CD14-positive monocyte (primary cell): ENCODE results near the gene LZTS2. TPM values are rescaled to one million over a fixed set of nuclear protein-coding genes. Genes with fewer than 3 reads are reported as not detected.

Experiments
- DNase-seq, 3 donors: peaks; one replicate each; pipeline ENCODE4 v3.0.0-alpha.2; 2011 to 2022
- H2AFZ ChIP-seq: 2 replicates; pipeline ENCODE4 v1.6.0; 2012; ENCODE audit warnings: mild to moderate bottlenecking, low read depth, low read length, inconsistent platforms; ENCODE audit not compliant: insufficient read depth, poor library complexity, severe bottlenecking
- H3K27ac ChIP-seq, 2 donors: 1 replicate in 1 of 2; 2 replicates in 1 of 2; pipeline ENCODE4 v1.5.1; 2012 to 2013; ENCODE audit warnings: low read length in 2 of 2, control low read depth in 1 of 2, inconsistent platforms in 1 of 2, low read depth in 1 of 2, mild to moderate bottlenecking in 1 of 2
- H3K27me3 ChIP-seq, 2 donors: one replicate each; pipeline versions ENCODE4 v1.6.0 to v1.6.1; 2011 to 2013; ENCODE audit warnings: low read length in 2 of 2; ENCODE audit not compliant: control insufficient read depth in 2 of 2, insufficient read depth in 2 of 2
- H3K36me3 ChIP-seq, 2 donors: replicated peaks in 1 of 2; 1 replicate in 1 of 2; 2 replicates in 1 of 2; pipeline versions ENCODE4 v1.5.1 to v1.6.1; 2012 to 2013; ENCODE audit warnings: low read length in 2 of 2, control low read depth in 1 of 2, inconsistent platforms in 1 of 2, mild to moderate bottlenecking in 1 of 2; ENCODE audit not compliant: insufficient read depth in 2 of 2, control insufficient read depth in 1 of 2
- H3K4me1 ChIP-seq, 2 donors: 1 replicate in 1 of 2; 2 replicates in 1 of 2; pipeline versions ENCODE4 v1.5.1 to v1.6.1; 2012 to 2013; ENCODE audit warnings: low read length in 2 of 2, control low read depth in 1 of 2, inconsistent platforms in 1 of 2, mild to moderate bottlenecking in 1 of 2, moderate library complexity in 1 of 2; ENCODE audit not compliant: insufficient read depth in 2 of 2, control insufficient read depth in 1 of 2
- H3K4me2 ChIP-seq: replicated peaks from 2 replicates; pipeline ENCODE3; 2012; ENCODE audit warnings: low read length, moderate library complexity, mild to moderate bottlenecking; ENCODE audit not compliant: poor library complexity, severe bottlenecking; ENCODE audit errors: extremely low read depth
- H3K4me3 ChIP-seq, 3 experiments: fragments of 200-600 bp in 1 of 3; sonication (generic) in 1 of 3; replicated peaks in 1 of 3; 1 replicate in 2 of 3; 2 replicates in 1 of 3; pipeline ENCODE4 v1.5.1; 2011 to 2013; ENCODE audit warnings: low read length in 3 of 3, mild to moderate bottlenecking in 3 of 3, control low read depth in 2 of 3, low read depth in 2 of 3, inconsistent platforms in 1 of 3, moderate library complexity in 1 of 3
- H3K79me2 ChIP-seq: 2 replicates; pipeline ENCODE4 v1.6.0; 2012; ENCODE audit warnings: mild to moderate bottlenecking, control low read depth, inconsistent platforms, low read length, moderate library complexity; ENCODE audit not compliant: insufficient read depth
- H3K9ac ChIP-seq: 2 replicates; pipeline ENCODE4 v1.6.0; 2017; ENCODE audit warnings: low read length, mild to moderate bottlenecking; ENCODE audit not compliant: insufficient read depth, poor library complexity, severe bottlenecking
- H3K9me3 ChIP-seq, 2 donors: replicated peaks in 1 of 2; 1 replicate in 1 of 2; 2 replicates in 1 of 2; pipeline versions ENCODE4 v1.5.1 to v1.6.1; 2012 to 2013; ENCODE audit warnings: low read length in 2 of 2, control low read depth in 1 of 2; ENCODE audit not compliant: control insufficient read depth in 1 of 2, insufficient read depth in 1 of 2
- H4K20me1 ChIP-seq: 2 replicates; pipeline ENCODE4 v1.6.0; 2012; ENCODE audit warnings: mild to moderate bottlenecking, low read length, control low read depth, moderate library complexity; ENCODE audit not compliant: insufficient read depth
- H3K27ac Mint-ChIP-seq, 7 donors: one replicate each; pipeline ENCODE4 v1.8.0; 2020; ENCODE audit warnings: mild to moderate bottlenecking in 7 of 7, mixed read lengths in 7 of 7, moderate library complexity in 6 of 7, inconsistent platforms in 2 of 7
- H3K27me3 Mint-ChIP-seq, 3 donors: one replicate each; pipeline ENCODE4 v1.8.0; 2021 to 2022; ENCODE audit warnings: low read depth in 3 of 3, mild to moderate bottlenecking in 3 of 3, mixed read lengths in 3 of 3, moderate library complexity in 3 of 3, inconsistent platforms in 1 of 3
- H3K36me3 Mint-ChIP-seq, 2 donors: one replicate each; pipeline ENCODE4 v1.8.0; 2020; ENCODE audit warnings: mixed read lengths in 2 of 2, inconsistent platforms in 1 of 2, mild to moderate bottlenecking in 1 of 2
- H3K4me1 Mint-ChIP-seq: one replicate; pipeline ENCODE4 v1.8.0; 2020; ENCODE audit warnings: mild to moderate bottlenecking, mixed read lengths
- H3K4me3 Mint-ChIP-seq, 2 donors: one replicate each; pipeline ENCODE4 v1.8.0; 2020; ENCODE audit warnings: mild to moderate bottlenecking in 2 of 2, mixed read lengths in 2 of 2, moderate library complexity in 1 of 2
- H3K9me3 Mint-ChIP-seq, 7 donors: one replicate each; pipeline ENCODE4 v1.8.0; 2020 to 2022; ENCODE audit warnings: mixed read lengths in 7 of 7, mild to moderate bottlenecking in 6 of 7, moderate library complexity in 6 of 7, inconsistent platforms in 2 of 7
- CTCF ChIP-seq: fragments of 200-600 bp; IDR thresholded peaks from one replicate; pipeline ENCODE4 v1.8.0; 2022; ENCODE audit warnings: antibody characterized with exemption, mild to moderate bottlenecking
- WGBS: methylation state at CpG from one replicate; pipeline ENCODE4 v1.1.5; 2013; ENCODE audit warnings: missing lambda C conversion rate; ENCODE audit not compliant: insufficient coverage; 5-methylcytosine and 5-hydroxymethylcytosine counted together
- intact Hi-C, 2 donors: fragments of 100-400 bp; cut with micrococcal nuclease; formaldehyde crosslinking; loops; one replicate each; pipeline versions ENCODE4 v1.15.0 to v1.15.1; 2023
- polyA plus RNA-seq, 3 donors: library from polyadenylated mRNA; depleted of rRNA in 1 of 3; unstranded in 2 of 3; stranded (reverse) in 1 of 3; fragments of 300-500 nt in 2 of 3; fragments of >200 nt in 1 of 3; fragmentation: Illumina TruSeq in 2 of 3; gene quantifications; 1 replicate in 2 of 3; 2 replicates in 1 of 3; pipeline ENCODE4 v1.2.3, GENCODE V29; 2012 to 2021

The LZTS2 gene
- polyA plus RNA-seq, 3 donors = 2.8 to 9.2 (median 3.3) TPM

- H3K4me3 Mint-ChIP-seq = peak overlapping the region; percentile 96 to 98
- DNase-seq = no peak
- Histone ChIP-seq H3K4me2 (peak overlapping the region; percentile 99), H2AFZ (peak overlapping the region; percentile 100), H4K20me1 (no peaks in the 10 kb centered on the region), H3K36me3 (peaks cover 16 to 58% of the 10 kb centered on the region in 2 donors), H3K27me3 (no peaks in the 10 kb centered on the region), H3K9me3 (no peaks in the 10 kb centered on the region), H3K4me1 (peaks cover 16 to 24% of the 10 kb centered on the region in 2 donors), H3K9ac (peak overlapping the region; percentile 85), H3K27ac (peak overlapping the region; percentile 34 to 77), H3K4me3 (peak overlapping the region; percentile 85 to 99 (median 98)), H3K79me2 (peaks cover 32% of the 10 kb centered on the region)
- H3K9me3 Mint-ChIP-seq = peaks cover 0 to 6% (median 4%) of the 10 kb centered on the region in 7 donors
- H3K27ac Mint-ChIP-seq = peak overlapping the region in 1 of 7 donors; percentile 90
- WGBS = 34% methylated on average over 17 of the region's 17 CpGs
- no peak for TF ChIP-seq CTCF
- intact Hi-C loops = loop anchor here (5.0 to 10.0 kb wide), 2 partner anchors 72 to 74 kb away; partner anchors contain the start of gene SLF2 (in 2 of the 2)
- peaks cover 25% of the 10 kb centered on the region for H3K4me1 Mint-ChIP-seq
- peaks cover 0 to 2% (median 2%) of the 10 kb centered on the region in 3 donors for H3K27me3 Mint-ChIP-seq
- H3K36me3 Mint-ChIP-seq = peaks cover 43 to 45% of the 10 kb centered on the region in 2 donors
These were observed 13.0 kb upstream of the LZTS2 start for GRCh38 chr10:100986623-100986951.

GRCh38 chr10:100986952-100987684, 12.5 kb upstream of the LZTS2 start, which contains the start of the genes MRPL43 and TWNK:
Gene MRPL43 (minus strand): TSS chr10:100987497. CDS start chr10:100987443, 54 bp downstream.
Gene TWNK (plus strand): TSS chr10:100987543. CDS start chr10:100988211, 668 bp downstream.
- peak within 1 kb of the TSS; percentile 34 to 77 for H3K27ac ChIP-seq
- peaks cover 16 to 24% of the 10 kb centered on the region in 2 donors for H3K4me1 ChIP-seq
- H3K9ac ChIP-seq = peak within 1 kb of the TSS; percentile 85
- H3K4me2 ChIP-seq = peak within 1 kb of the TSS; percentile 99
- peaks cover 32% of the 10 kb centered on the region for H3K79me2 ChIP-seq
- intact Hi-C loops = loop anchor here (5.0 to 10.0 kb wide), 2 partner anchors 72 to 75 kb away; partner anchors contain the start of gene SLF2 (in 2 of the 2)
- H3K36me3 ChIP-seq = peaks cover 16 to 52% of the 10 kb centered on the region in 2 donors
- H3K27me3 ChIP-seq = no peaks in the 10 kb centered on the region
- DNase-seq = peak; percentile 72 to 83 (median 78)
- H3K9me3 ChIP-seq = no peaks in the 10 kb centered on the region
- Mint-ChIP-seq H3K27me3 (peaks cover 0 to 2% (median 2%) of the 10 kb centered on the region in 3 donors), H3K4me3 (peak within 1 kb of the TSS; percentile 96 to 98), H3K4me1 (peaks cover 25% of the 10 kb centered on the region), H3K36me3 (peaks cover 41 to 42% of the 10 kb centered on the region in 2 donors), H3K9me3 (peaks cover 0 to 6% (median 4%) of the 10 kb centered on the region in 7 donors), H3K27ac (peak within 1 kb of the TSS; percentile 76 to 92 (median 89))
- peak within 1 kb of the TSS; percentile 100 for H2AFZ ChIP-seq
- peak within 1 kb of the TSS; percentile 85 to 99 (median 98) for H3K4me3 ChIP-seq
- WGBS = under 1% methylated on average over 75 of the region's 75 CpGs
- H4K20me1 ChIP-seq = no peaks in the 10 kb centered on the region
- TF ChIP-seq CTCF = no peak
